Measurements from ENCODE around the gene GPX5.
"Not testable (repeated sequence)": the region's sequence is repeated elsewhere in the genome, so short reads cannot be mapped to it uniquely, and the experiment has no call there.

Gene GPX5

GRCh38 chr6:28547003-28547402 is 21.3 kb downstream of the GPX5 start:
- in situ Hi-C loops (cut with HindIII; ENCODE audit: low pct_ligation_motif_present, low pct_unique_long_range_greater_than_20kb, low sequenced_read_pairs); DNase-seq: not testable (repeated sequence)

GRCh38 chr6:28551891-28552666 is 26.4 kb downstream of the GPX5 start:
- DNase-seq: no peak
- in situ Hi-C loops (cut with HindIII; ENCODE audit: low pct_ligation_motif_present, low pct_unique_long_range_greater_than_20kb, low sequenced_read_pairs): no loop called here

- in situ Hi-C loops (cut with HindIII; ENCODE audit: low pct_ligation_motif_present, low pct_unique_long_range_greater_than_20kb, low sequenced_read_pairs): no loop called here
- no peak for DNase-seq
These were observed 27.8 kb downstream of the GPX5 start for GRCh38 chr6:28553384-28553985.

- in situ Hi-C loops (cut with HindIII; ENCODE audit: low pct_ligation_motif_present, low pct_unique_long_range_greater_than_20kb, low sequenced_read_pairs): no loop called here
- peak; percentile 11 for DNase-seq
These were observed 28.6 kb downstream of the GPX5 start for GRCh38 chr6:28553986-28554881.

- in situ Hi-C loops (cut with HindIII; ENCODE audit: low pct_ligation_motif_present, low pct_unique_long_range_greater_than_20kb, low sequenced_read_pairs): no loop called here
These were observed 29.5 kb downstream of the GPX5 start for GRCh38 chr6:28555136-28555535.

GRCh38 chr6:28558629-28559028 is 32.9 kb downstream of the GPX5 start:
- in situ Hi-C loops (cut with HindIII; ENCODE audit: low pct_ligation_motif_present, low pct_unique_long_range_greater_than_20kb, low sequenced_read_pairs): no loop called here
- DNase-seq: no peak

More at GRCh38 chr6:28555136-28555535, 29.5 kb downstream of the GPX5 start:
- no peak for DNase-seq

- no peak for DNase-seq
- in situ Hi-C loops (cut with HindIII; ENCODE audit: low pct_ligation_motif_present, low pct_unique_long_range_greater_than_20kb, low sequenced_read_pairs): no loop called here
These were observed 37.9 kb downstream of the GPX5 start for GRCh38 chr6:28563430-28564095.

GRCh38 chr6:28565823-28566526 is 40.3 kb downstream of the GPX5 start:
- DNase-seq: peak; percentile 78

GRCh38 chr6:28566527-28567252 is 41.0 kb downstream of the GPX5 start:
- in situ Hi-C loops (cut with HindIII; ENCODE audit: low pct_ligation_motif_present, low pct_unique_long_range_greater_than_20kb, low sequenced_read_pairs): no loop called here

More at GRCh38 chr6:28565823-28566526, 40.3 kb downstream of the GPX5 start:
- in situ Hi-C loops (cut with HindIII; ENCODE audit: low pct_ligation_motif_present, low pct_unique_long_range_greater_than_20kb, low sequenced_read_pairs): no loop called here

GRCh38 chr6:28567506-28567905 is 41.8 kb downstream of the GPX5 start:
- in situ Hi-C loops (cut with HindIII; ENCODE audit: low pct_ligation_motif_present, low pct_unique_long_range_greater_than_20kb, low sequenced_read_pairs): no loop called here
- no peak for DNase-seq

More at GRCh38 chr6:28566527-28567252, 41.0 kb downstream of the GPX5 start:
- DNase-seq: no peak

- in situ Hi-C loops (cut with HindIII; ENCODE audit: low pct_ligation_motif_present, low pct_unique_long_range_greater_than_20kb, low sequenced_read_pairs): no loop called here
These were observed 42.9 kb downstream of the GPX5 start for GRCh38 chr6:28568515-28569108.

GRCh38 chr6:28569748-28570147 is 44.1 kb downstream of the GPX5 start:
- in situ Hi-C loops (cut with HindIII; ENCODE audit: low pct_ligation_motif_present, low pct_unique_long_range_greater_than_20kb, low sequenced_read_pairs): no loop called here
- no peak for DNase-seq

More at GRCh38 chr6:28568515-28569108, 42.9 kb downstream of the GPX5 start:
- DNase-seq: no peak

GRCh38 chr6:28580475-28580874 is 54.8 kb downstream of the GPX5 start:
- DNase-seq: peak; percentile 29
- in situ Hi-C loops (cut with HindIII; ENCODE audit: low pct_ligation_motif_present, low pct_unique_long_range_greater_than_20kb, low sequenced_read_pairs): no loop called here

GRCh38 chr6:28583463-28583862 is 57.8 kb downstream of the GPX5 start:
- no peak for DNase-seq
- in situ Hi-C loops (cut with HindIII; ENCODE audit: low pct_ligation_motif_present, low pct_unique_long_range_greater_than_20kb, low sequenced_read_pairs): no loop called here

Data from ACHN (cell line).